Superior temporal gyrus (tissue), 1 donor: ENCODE data around the gene RASGRP1.
"Not testable (repeated sequence)": the region's sequence is repeated elsewhere in the genome, so short reads cannot be mapped to it uniquely, and the experiment has no call there.

Source experiments
- DNase-seq: peaks from one replicate; pipeline ENCODE4 v3.0.0-alpha.2; 2016; ENCODE audit errors: extremely low spot score

RASGRP1 gene

DNA sequence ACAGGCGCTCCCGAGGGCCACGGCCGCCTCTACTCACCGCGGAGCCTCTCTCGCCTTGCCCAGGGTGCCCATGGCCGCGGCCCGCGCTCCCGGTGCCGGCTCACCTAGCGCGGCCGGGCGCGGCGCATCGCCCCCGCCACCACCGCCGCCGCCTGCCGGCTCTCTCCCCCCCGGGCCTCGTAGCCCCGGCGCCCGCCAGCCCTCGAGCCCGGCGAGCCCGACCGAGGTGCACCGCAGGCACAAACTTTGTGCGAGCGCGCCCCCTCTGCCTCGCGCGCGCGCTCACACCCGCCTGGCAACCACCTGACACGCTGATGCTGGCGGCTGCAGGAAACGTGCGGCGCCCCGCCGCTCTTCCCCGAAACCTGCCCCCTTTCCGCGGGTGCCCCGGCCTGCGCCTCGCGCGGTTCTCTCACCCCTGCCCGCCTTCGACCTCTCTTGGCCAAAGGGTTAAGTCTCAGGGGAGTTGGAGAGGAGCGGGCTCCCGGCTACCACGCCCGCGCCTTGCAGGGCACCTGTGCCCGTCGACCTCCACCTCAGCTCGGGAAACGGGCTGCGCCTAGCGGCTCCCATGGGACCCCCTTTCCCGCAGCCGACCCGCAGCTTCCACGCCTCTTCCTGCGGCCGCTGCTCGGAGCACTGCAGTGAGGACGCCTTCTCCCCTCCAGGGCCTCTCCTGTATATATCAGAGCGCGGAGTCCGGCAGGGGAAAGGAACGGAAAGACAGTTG is at the start of gene RASGRP1:
Gene RASGRP1 (minus strand): TSS at position 258 of the 730 bp plus-strand sequence. CDS start 186 bp downstream, at position 72.
- peak; percentile 19 for DNase-seq

DNA sequence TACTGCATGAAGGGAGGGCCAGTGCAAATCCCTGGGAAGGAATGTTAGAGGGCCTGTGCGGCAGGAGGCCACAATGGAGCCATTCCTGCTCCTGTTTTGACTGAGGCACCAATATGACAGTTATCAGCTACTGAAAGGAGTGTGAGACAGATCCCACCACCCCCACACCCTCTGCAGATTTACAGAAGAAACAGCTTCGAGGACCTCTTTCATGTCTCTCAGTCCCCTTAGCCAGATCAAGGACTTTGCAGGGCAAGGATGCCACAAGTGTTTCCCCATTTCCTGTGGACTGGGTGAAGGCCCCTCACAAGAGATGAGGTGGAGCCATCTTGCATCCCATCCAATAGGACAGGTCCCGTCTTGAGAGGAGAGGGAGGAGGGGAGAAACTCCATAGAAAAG is 48.5 kb upstream of the RASGRP1 start:
- no peak for DNase-seq

- DNase-seq, result no peak
Observed at GRCh38 chr15:38612159-38612863, 47.7 kb upstream of the RASGRP1 start.

DNA sequence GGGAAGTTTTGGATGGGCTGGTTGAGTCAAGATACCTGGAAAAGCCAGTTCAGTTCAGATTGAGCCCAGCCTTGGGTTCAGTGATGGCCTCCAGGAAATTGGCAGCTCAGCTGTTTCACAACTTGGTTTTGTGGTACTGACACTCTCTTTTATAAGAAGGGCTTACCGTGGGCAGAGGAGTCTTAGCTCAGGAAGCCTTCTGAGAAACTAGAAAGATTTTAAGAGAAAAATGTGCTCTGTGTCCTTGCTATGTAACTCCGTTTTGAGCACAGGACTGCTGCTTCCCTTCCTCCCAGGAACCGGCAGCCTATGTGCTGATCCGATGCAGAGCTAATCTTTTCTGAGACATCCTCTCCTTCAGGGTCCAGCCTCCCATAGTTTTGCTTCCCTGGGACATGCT is 46.6 kb upstream of the RASGRP1 start:
- DNase-seq, result no peak

GRCh38 chr15:38610748-38611147 is 46.1 kb upstream of the RASGRP1 start:
- DNase-seq, result no peak

DNA sequence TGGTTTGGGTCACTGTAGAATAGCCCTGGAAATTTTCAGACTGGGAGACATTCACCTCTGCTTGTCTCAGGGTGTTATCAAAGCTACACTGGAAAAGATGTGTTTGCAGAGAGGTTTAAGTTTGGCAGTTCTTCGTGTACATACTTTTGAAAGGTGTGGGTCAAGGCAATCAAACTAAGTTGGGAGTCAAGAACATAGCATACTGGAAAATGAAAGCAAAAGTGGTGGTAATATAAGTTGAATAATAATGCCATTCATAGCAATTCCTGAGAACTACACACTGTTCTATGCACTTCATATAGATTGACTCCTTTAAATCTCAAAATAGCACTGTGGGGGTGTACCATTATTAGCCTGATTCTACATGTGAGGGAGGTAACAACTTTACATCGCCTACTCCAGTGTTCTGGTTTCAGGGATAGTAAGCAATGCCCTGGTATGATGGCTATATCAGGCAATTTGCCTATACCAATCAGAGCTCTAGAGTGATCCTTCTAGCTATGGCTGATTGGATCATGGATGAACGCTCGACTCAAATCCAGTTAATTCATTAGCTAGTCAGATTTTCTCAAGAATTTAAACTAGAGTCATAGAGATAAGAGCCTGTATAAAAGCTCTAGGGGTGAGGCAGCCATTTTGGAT is 44.6 kb upstream of the RASGRP1 start:
- DNase-seq, result no peak

DNA sequence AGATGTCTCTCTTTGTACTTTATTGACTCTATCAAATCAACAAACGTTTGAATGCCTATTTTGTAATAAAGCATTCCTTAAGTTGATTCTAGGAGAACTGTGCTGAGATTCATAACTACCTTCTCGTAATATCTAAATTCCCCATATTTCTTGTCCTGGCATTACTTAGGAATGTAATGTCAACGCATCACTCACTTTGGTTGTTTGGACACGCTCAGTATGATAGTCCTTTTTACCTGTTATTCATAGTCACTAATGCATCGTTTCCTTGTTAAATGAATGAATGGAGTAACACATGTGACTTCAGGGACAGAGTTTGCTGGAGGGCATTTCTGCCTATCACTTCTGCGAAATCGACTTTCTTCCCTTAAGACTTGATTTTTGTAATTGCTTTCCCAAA is 44.1 kb upstream of the RASGRP1 start:
- DNase-seq, result no peak

GRCh38 chr15:38605744-38606143 is 41.1 kb upstream of the RASGRP1 start:
- no peak for DNase-seq

DNA sequence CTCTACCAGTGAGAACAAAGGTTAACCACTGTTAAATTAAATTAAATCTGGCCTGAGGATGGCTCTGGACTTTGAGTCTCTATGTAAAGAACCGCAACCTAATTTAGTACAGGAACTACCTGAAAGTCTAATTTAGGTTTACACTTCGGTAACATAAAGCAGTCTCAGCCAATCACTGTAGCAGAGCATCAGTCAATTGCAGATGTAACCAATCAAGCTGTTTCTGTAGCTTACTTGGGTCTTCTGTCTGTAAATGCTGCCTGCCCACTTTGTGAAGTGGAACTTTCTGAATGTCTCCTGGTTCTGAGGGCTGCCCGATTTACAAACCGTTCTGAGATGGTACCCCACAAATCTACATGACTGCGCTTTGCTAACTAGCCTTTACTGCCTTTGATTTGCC is 39.1 kb upstream of the RASGRP1 start:
- DNase-seq, result no peak

DNA sequence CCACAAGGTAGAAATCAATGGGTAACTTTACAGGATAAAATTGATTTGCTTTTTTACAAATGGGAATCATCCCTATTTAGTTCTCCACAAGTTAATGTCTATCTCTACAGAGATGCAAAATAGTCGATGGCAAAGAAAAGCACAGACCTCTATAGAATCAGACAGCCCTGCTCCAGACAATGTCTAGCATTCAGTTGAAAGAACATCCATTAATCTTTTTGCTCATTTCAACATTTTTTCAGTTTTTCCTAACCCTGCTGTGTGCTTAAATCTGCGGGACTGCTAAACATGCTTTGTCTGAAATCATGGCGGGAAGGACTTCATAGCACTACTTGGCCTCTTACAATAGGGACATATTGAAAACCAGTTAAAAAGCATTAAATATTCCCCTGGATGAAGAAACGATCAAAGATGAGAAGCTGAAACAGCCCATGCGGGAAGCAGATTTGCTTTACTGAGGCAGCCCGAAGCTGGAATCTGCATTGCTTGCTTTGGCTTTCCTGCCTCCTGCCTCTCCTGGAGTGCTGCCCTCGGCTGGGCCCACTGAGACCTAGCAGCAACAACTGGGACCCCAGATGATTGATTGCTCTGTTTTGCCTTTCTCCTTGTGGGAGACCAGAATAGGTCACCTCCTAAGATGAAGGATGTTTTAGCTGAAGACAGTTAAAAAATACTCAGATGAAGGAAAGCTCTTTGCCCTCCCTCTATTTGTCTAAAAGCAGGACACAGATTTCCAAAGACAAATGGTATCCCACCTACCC is 38.5 kb upstream of the RASGRP1 start:
- no peak for DNase-seq

DNA sequence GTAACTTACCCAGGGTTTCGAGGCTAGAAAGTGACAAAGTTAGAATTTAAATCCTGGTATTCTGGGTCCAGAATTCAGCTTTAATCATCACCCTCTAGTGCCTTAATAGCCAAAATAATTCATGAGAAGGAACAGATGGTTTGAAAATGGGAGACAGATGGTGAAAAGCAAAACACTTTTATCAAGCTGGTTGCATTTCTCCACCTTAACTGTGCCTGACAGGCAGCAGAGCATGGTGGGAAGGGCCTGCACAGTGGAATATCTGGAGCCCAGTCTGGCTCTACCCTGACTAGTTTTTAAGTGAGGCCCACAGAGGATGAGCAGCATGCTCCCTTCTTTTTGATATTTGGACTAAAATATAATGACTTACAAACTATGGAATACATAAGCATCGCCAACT is 35.6 kb upstream of the RASGRP1 start:
- no peak for DNase-seq

DNA sequence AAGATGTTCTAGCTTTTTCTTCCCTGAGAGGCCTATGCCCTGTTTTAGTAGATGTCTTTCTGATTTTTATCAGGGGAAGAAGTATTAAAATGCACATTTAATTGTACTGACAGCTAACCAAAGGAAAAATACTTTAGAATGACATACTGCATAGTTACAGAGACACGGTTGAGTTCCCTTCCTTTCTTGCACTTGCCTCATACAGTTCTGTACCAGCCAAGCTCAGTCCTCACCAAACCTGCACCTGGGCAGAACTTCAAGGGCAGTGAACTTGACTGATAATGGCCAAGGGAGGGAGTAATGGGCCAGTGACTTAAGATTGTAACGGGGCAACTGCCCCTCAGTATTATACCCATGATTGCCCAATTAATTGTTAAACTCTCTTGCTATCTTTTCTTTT is 34.1 kb upstream of the RASGRP1 start:
- no peak for DNase-seq

DNA sequence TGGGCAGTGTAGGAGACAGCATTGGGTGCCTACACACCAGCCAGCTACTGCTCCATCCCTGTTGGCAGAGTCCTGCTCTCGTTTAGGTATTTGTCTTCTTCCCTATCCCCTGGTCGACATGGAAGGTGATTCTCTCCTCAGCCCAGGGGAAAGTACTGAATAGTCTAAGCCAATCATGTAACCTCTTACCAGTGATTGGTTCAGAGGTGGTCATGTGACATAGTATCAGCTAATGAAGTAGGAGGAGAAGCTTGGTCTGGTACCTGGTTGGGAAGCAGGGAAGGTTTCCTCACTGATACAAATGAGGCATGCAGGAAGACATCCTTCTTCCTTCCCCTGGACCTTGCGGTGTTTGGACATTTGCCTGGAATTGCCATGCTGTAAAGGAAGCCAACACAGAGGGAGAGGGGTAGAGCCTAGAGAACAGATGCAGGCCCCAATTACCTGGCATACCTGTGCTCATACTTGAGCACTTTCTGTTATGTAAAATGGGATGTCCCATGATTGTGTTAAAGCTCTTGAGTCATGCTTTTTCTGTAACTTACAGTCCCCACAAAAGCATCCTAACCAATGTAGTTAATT is 32.7 kb upstream of the RASGRP1 start:
- DNase-seq, result no peak

DNA sequence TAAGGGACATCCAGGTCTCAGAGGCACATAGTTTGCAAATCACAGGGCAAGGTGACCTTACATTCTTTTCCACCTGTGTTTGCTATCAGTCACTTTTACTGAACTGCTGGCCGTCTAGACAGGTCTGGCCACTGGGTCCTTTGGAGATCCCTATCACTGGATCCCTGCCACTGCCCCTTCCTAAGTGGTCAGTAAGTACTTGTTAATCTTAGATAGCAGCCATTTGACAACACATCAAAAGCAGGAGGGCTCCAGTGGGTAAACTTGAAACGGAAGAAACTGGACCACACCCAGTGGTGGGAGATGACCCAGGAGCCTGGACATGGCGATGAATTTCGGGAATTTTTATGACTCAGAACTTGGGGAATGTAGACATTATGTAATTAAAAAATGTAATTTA is 28.9 kb upstream of the RASGRP1 start:
- no peak for DNase-seq

- DNase-seq, result no peak
Observed at GRCh38 chr15:38589502-38589901, 24.9 kb upstream of the RASGRP1 start.

DNA sequence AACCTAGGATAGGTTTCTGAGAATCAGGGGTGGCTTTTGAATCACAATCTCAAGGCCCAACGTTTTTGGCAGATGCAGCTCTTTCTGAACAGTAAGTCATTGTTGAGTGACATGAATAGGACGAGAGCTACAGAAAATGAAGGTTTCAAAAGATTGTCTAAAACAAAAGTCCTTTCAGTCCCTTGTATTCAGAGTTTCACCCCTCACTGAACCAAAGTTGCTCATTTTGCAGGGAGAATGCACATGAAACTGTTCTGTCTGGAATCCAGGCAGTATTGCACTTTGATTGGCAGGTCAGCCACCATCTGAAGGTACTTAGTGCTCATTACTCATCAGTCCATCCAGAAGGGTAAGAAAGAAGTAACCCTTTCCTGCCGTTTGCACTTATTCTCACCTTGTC is 24.1 kb upstream of the RASGRP1 start:
- DNase-seq, result peak; percentile 80

DNA sequence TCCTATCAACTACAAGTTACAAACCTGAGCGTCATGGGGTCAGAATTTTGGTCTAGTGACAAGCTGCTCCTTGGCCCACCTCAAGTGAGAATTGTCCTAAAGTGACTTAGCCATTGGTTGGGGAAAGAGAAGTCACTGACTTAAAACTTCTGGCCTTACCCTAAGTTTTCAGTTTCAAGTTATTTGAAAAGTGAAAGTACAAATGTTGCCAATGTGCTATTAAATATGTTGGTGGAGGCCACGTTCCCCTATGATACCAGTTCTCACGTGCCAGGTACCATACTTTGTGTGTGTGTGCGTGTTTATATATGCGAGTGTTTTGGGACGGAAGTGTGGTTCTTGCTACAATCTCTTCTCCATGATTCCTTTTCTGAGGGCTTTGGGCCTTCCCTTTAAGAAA is 22.6 kb upstream of the RASGRP1 start:
- DNase-seq, result no peak

DNA sequence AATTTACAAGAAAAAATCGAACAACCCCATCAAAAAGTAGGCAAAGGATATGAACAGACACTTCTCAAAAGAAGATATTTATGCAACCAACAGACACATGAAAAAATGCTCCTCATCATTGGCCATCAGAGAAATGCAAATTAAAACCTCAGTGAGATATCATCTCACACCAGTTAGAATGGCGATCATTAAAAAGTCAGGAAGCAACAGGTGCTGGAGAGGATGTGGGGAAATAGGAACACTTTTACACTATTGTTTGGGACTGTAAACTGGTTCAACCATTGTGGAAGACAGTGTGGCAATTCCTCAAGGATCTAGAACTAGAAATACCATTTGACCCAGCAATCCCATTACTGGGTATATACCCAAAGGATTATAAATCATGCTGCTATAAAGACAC is 21.4 kb upstream of the RASGRP1 start:
- DNase-seq, result not testable (repeated sequence)

DNA sequence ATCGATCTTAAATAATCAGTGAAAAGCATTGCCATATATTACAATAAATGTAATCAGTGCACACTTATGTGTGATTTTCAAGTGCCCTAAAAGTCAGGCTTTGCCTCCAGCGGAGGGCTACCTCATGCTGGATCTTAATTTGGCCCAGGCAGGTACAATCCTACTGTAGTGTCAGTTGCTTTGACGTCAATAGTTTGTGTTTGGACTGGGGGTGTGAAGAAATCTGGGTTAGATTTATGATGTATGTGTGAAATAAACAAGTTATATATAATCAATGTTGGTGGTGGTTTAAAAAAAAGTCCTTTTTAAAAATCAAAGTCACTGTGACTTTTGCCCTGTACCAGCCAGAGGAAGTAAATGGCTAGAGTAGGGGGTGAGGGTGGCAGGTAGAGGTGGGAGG is 14.0 kb upstream of the RASGRP1 start:
- no peak for DNase-seq

- DNase-seq, result no peak
Observed at GRCh38 chr15:38577424-38577987, 12.9 kb upstream of the RASGRP1 start.

- DNase-seq, result peak; percentile 6
Observed at GRCh38 chr15:38576837-38577236, 12.2 kb upstream of the RASGRP1 start.
